Measurements from ENCODE around the gene PRKCA.
"Not testable (repeated sequence)": the region's sequence is repeated elsewhere in the genome, so short reads cannot be mapped to it uniquely, and the experiment has no call there.

GRCh38 chr17:66725438-66725837 is 423.0 kb downstream of the PRKCA start:
- not testable (repeated sequence) for TF ChIP-seq CTCF, POLR2A (IDR thresholded peaks at IDR 0.05)
